ENCODE measurements around the gene CBX2. TPM values are rescaled to one million over a fixed set of nuclear protein-coding genes. Genes with fewer than 3 reads are reported as not detected.

Gene CBX2
- total RNA-seq, 3 donors from 2014 or later (not counting 1 experiment from before 2014, with no cell fraction given) = 0.18 to 1.3 TPM; not detected in 1

- H3K27me3 Mint-ChIP-seq (ENCODE audit: low read depth in 2 of 2) = peaks cover 31 to 35% of the 10 kb centered on the region in 2 donors
- ATAC-seq (peak; percentile 0 to 2 (median 1)), DNase-seq (peak in 1 of 2 donors; percentile 45)
- Histone ChIP-seq H3K27me3 (ENCODE audit: control insufficient read depth, insufficient read depth, low read length) (peaks cover 56% of the 10 kb centered on the region), H3K9me3 (ENCODE audit: control insufficient read depth, insufficient read depth, low read length) (peaks cover 8% of the 10 kb centered on the region), H3K4me3 (ENCODE audit: low read length) (peak overlapping the region; percentile 13), H3K36me3 (ENCODE audit: control insufficient read depth, insufficient read depth, low read length) (peaks cover 3% of the 10 kb centered on the region), H3K27ac (ENCODE audit: low read length) (no peak overlapping the region), H3K4me1 (ENCODE audit: control insufficient read depth, insufficient read depth, low read length) (peaks cover 60% of the 10 kb centered on the region)
- H3K4me3 Mint-ChIP-seq = peak overlapping the region; percentile 91
- H3K9me3 Mint-ChIP-seq = no peaks in the 10 kb centered on the region
- intact Hi-C loops (cut with micrococcal nuclease) = loop anchor here (2.0 to 5.0 kb wide), 3 partner anchors 13 to 50 kb away; partner anchors contain the start of gene CBX4
- H3K4me1 Mint-ChIP-seq = peaks cover 33 to 41% of the 10 kb centered on the region in 2 donors
- under 1% methylated on average over 85 of the region's 89 CpGs for WGBS (ENCODE audit: insufficient coverage)
- TF ChIP-seq CTCF (IDR thresholded peaks at IDR 0.05) = no peak
- H3K36me3 Mint-ChIP-seq = no peaks in the 10 kb centered on the region
- peak overlapping the region; percentile 75 to 90 for H3K27ac Mint-ChIP-seq
Measured at GRCh38 chr17:79797492-79798298, 19.7 kb downstream of the CBX2 start.

GRCh38 chr17:79798299-79799173 is 20.6 kb downstream of the CBX2 start:
- Histone ChIP-seq H3K27me3 (ENCODE audit: control insufficient read depth, insufficient read depth, low read length) (peaks cover 58% of the 10 kb centered on the region), H3K4me3 (ENCODE audit: low read length) (no peak overlapping the region), H3K36me3 (ENCODE audit: control insufficient read depth, insufficient read depth, low read length) (peaks cover 3% of the 10 kb centered on the region), H3K9me3 (ENCODE audit: control insufficient read depth, insufficient read depth, low read length) (peaks cover 14% of the 10 kb centered on the region), H3K4me1 (ENCODE audit: control insufficient read depth, insufficient read depth, low read length) (peaks cover 68% of the 10 kb centered on the region), H3K27ac (ENCODE audit: low read length) (no peak overlapping the region)
- TF ChIP-seq CTCF (IDR thresholded peaks at IDR 0.05) = no peak
- no peak for ATAC-seq
- WGBS (ENCODE audit: insufficient coverage) = 4% methylated on average over 69 of the region's 70 CpGs
- peak in 1 of 2 donors; percentile 49 for DNase-seq
- Mint-ChIP-seq H3K4me3 (peak overlapping the region; percentile 78), H3K27ac (peak overlapping the region; percentile 67 to 72), H3K36me3 (no peaks in the 10 kb centered on the region), H3K27me3 (ENCODE audit: low read depth in 2 of 2) (peaks cover 31 to 35% of the 10 kb centered on the region in 2 donors), H3K4me1 (peaks cover 33 to 42% of the 10 kb centered on the region in 2 donors), H3K9me3 (no peaks in the 10 kb centered on the region)
- intact Hi-C loops (cut with micrococcal nuclease) = loop anchor here (5.0 kb wide), 1 partner anchor 51 kb away; no protein-coding TSS in a partner anchor

GRCh38 chr17:79799174-79799537 is 21.2 kb downstream of the CBX2 start:
- no peak for TF ChIP-seq CTCF (IDR thresholded peaks at IDR 0.05)
- Mint-ChIP-seq H3K27me3 (ENCODE audit: low read depth in 2 of 2) (peaks cover 31 to 34% of the 10 kb centered on the region in 2 donors), H3K4me1 (peaks cover 33 to 45% of the 10 kb centered on the region in 2 donors), H3K9me3 (no peaks in the 10 kb centered on the region), H3K27ac (peak overlapping the region; percentile 67 to 72), H3K36me3 (no peaks in the 10 kb centered on the region), H3K4me3 (peak overlapping the region; percentile 73)
- DNase-seq (peak in 1 of 2 donors; percentile 48), ATAC-seq (no peak)
- intact Hi-C loops (cut with micrococcal nuclease) = loop anchor here (5.0 kb wide), 1 partner anchor 52 kb away; no protein-coding TSS in a partner anchor
- Histone ChIP-seq H3K36me3 (ENCODE audit: control insufficient read depth, insufficient read depth, low read length) (peaks cover 3% of the 10 kb centered on the region), H3K4me1 (ENCODE audit: control insufficient read depth, insufficient read depth, low read length) (peaks cover 74% of the 10 kb centered on the region), H3K9me3 (ENCODE audit: control insufficient read depth, insufficient read depth, low read length) (peaks cover 18% of the 10 kb centered on the region), H3K27me3 (ENCODE audit: control insufficient read depth, insufficient read depth, low read length) (peaks cover 63% of the 10 kb centered on the region), H3K27ac (ENCODE audit: low read length) (no peak overlapping the region), H3K4me3 (ENCODE audit: low read length) (no peak overlapping the region)
- WGBS (ENCODE audit: insufficient coverage) = 12% methylated on average over 23 of the region's 23 CpGs
